SU-DHL-6 (cell line): ENCODE results near the gene SIDT2.

Source experiments
- CTCF ChIP-seq: fragments of 200-600 bp; sonication (generic); IDR thresholded peaks from one replicate; pipeline ENCODE4 v1.5.1; 2017; ENCODE audit warnings: antibody characterized with exemption, mild to moderate bottlenecking, low read length, moderate library complexity; ENCODE audit not compliant: insufficient read depth, poor library complexity, severe bottlenecking
- EZH2phosphoT487 ChIP-seq: fragments of 200-600 bp; sonication (generic), shearing (Covaris generic); conservative IDR thresholded peaks from 2 replicates; pipeline ENCODE4 v1.6.1; 2018; ENCODE audit warnings: mild to moderate bottlenecking, antibody characterized with exemption, low read length, moderate library complexity, mixed read lengths

- TF ChIP-seq CTCF (peak; percentile 63), EZH2phosphoT487 (no peak)
Measured at GRCh38 chr11:117226388-117227385, 48.1 kb downstream of the SIDT2 start.
